NT2/D1 (cell line): Measurements from ENCODE around the gene PIM1.
"Not testable (repeated sequence)": the region's sequence is repeated elsewhere in the genome, so short reads cannot be mapped to it uniquely, and the experiment has no call there.

Source experiments
- DNase-seq: peaks from one replicate; pipeline ENCODE4 v3.0.0-alpha.2; 2011; ENCODE audit warnings: low read depth, low spot score
- H3K27me3 ChIP-seq: 2 replicates; pipeline ENCODE4 v1.6.0; 2011; ENCODE audit warnings: mild to moderate bottlenecking; ENCODE audit not compliant: insufficient read length, insufficient read depth
- H3K36me3 ChIP-seq: 2 replicates; pipeline ENCODE4 v1.6.1; 2011; ENCODE audit warnings: mild to moderate bottlenecking, low read length, mixed read lengths; ENCODE audit not compliant: insufficient read depth, insufficient read length
- H3K4me1 ChIP-seq: 2 replicates; pipeline ENCODE4 v1.5.1; 2011; ENCODE audit not compliant: insufficient read depth, insufficient read length
- H3K4me3 ChIP-seq: 2 replicates; pipeline ENCODE4 v1.5.1; 2011; ENCODE audit warnings: low read depth; ENCODE audit not compliant: insufficient read length
- H3K9ac ChIP-seq: 2 replicates; pipeline ENCODE4 v1.6.0; 2011; ENCODE audit warnings: low read depth; ENCODE audit not compliant: insufficient read length
- H3K9me3 ChIP-seq: 2 replicates; pipeline ENCODE4 v1.5.1; 2011; ENCODE audit warnings: mild to moderate bottlenecking, low read length; ENCODE audit not compliant: insufficient read depth
- SUZ12 ChIP-seq: IDR thresholded peaks from 2 replicates; pipeline ENCODE4 v1.6.1; 2011; ENCODE audit not compliant: insufficient read length, insufficient read depth; ENCODE audit errors: extremely low read depth
- YY1 ChIP-seq: IDR thresholded peaks from 2 replicates; pipeline ENCODE4 v1.6.1; 2011; ENCODE audit not compliant: insufficient read length, insufficient read depth
- ZNF274 ChIP-seq: IDR thresholded peaks from 2 replicates; pipeline ENCODE4 v1.6.1; 2011; ENCODE audit warnings: mild to moderate bottlenecking, low read depth, low read length

Gene PIM1

DNA sequence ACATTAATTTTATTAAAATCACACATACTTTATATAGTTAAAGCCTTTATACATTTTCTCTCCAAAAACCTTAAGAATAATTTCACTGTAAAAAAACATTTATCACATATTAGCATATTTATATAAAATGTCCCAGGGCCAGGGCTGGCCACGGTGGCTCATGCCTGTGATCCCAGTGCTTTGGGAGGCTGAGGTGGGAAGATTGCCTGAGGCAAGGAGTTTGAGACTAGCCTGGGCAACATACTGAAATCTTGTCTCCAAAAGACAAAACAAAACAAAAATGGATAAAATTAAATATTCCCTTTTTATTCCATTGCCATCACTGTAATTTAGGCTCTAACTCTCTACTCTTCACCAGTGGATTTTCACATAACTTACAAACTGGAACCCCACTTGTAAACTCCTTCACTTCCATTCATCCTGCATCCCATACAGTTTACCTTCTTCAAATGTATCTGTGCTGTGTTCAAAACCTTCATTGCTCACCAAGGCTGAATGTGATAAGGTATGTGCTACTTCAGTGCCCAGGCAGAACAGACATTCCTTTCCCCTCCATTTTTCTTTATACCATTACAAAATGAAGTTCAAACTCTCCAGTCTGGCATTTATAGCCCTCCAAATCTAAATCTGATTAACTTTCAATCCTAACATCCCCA is 42.9 kb upstream of the PIM1 start:
- H3K4me1 ChIP-seq = peaks cover 4% of the 10 kb centered on the region
- peaks cover 13% of the 10 kb centered on the region for H3K36me3 ChIP-seq
- H3K4me3 ChIP-seq = no peak overlapping the region
- DNase-seq = no peak
- H3K9ac ChIP-seq = peak overlapping the region; percentile 32
- TF ChIP-seq YY1 (no peak), SUZ12 (no peak)
- no peaks in the 10 kb centered on the region for H3K27me3 ChIP-seq
- H3K9me3 ChIP-seq = no peaks in the 10 kb centered on the region

DNA sequence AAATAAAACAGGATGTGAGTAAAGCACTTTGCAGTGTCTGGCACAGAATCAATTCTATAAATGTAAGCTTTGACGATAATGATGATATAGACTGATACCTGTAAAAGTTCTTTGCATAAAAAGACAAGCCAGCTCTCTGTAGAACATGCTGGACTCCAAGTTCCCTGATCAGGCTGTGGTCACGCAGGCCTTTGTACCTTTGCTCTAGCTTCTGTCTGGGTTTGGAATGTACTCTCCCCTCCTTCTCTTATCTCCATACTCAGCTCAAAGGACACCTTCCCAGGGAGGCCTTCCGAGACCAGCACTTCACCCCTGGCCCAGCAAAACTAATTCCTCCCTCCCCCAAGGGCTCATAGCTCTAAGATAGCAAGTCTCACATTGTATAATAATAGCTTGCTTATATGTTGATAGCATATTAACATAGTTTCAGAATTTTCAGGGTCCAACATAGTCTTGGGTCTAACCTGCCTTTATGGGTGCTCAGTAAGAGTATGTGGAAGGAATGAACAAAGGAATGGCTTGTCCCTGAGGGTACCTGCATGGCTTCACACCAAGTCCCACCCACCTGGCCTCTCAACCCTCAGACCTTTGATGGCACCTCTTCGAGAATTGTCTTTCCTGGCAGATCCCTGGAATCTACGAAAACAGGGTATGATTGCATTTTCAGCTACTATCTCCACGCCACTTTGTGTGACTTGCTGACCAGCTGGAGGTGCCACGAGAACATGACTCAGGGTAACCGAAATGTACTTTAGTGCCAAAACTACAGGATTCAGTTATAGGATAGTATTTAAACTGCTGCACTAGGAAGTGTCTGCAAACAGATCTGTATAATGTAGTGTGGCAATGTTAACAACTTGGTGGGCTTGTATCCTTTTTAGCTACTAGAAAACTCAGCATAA is 41.7 kb upstream of the PIM1 start:
- Histone ChIP-seq H3K4me1 (peaks cover 2% of the 10 kb centered on the region), H3K9ac (no peak overlapping the region), H3K9me3 (no peaks in the 10 kb centered on the region), H3K27me3 (no peaks in the 10 kb centered on the region), H3K4me3 (no peak overlapping the region), H3K36me3 (peaks cover 10% of the 10 kb centered on the region)
- no peak for DNase-seq
- TF ChIP-seq YY1 (no peak), SUZ12 (no peak), ZNF274 (no peak)

DNA sequence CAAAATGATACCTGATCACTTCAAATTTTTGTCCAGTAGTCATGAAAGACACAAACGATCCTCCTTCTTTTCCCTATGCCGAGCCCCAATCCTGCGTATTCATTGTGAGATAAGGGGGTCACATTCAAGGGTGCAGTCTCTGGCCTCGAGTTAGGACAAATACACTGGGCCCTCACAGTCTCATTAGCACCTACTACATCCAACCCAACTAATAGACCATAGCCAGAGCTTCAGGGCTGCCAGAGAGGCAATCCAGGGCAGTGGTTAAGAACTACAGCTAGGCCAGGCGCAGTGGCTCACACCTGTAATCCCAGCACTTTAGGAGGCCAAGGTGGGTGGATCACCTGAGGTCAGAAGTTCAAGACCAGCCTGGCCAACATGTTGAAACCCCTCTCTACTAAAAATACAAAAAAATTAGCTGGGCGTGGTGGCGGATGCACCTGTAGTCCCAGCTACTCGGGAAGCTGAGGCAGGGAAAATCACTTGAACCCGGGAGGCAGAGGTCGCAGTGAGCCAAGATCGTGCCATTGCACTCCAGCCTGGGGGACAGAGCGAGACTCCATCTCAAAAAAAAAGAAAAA is 41.0 kb upstream of the PIM1 start:
- H3K9ac ChIP-seq, H3K9me3 ChIP-seq, H3K4me1 ChIP-seq, H3K27me3 ChIP-seq, H3K4me3 ChIP-seq, DNase-seq: not testable (repeated sequence)
- peaks cover 10% of the 10 kb centered on the region for H3K36me3 ChIP-seq

DNA sequence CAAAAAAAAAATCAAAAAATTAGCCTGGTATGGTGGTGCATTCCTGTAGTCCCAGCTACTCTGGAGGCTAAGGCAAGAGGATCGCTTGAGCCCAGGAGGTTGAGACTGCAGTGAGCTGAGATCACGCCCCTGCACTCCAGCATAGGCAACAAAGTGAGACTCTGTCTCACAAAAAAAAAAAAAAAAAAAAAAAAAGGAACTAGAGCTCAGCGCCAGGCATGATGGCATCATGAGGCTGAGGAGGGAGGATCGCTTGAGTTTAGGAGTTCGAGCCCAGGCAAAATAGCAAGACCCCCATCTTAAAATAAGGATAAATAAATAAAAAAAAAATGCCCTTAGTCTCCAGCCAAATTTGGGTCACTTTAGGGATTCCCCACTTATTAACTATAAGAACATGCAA is 40.4 kb upstream of the PIM1 start:
- TF ChIP-seq ZNF274 = no peak
- no peak for TF ChIP-seq SUZ12
- TF ChIP-seq YY1 = no peak
- no peak for DNase-seq
- Histone ChIP-seq H3K36me3 (peaks cover 16% of the 10 kb centered on the region), H3K27me3 (no peaks in the 10 kb centered on the region), H3K4me1 (peaks cover 5% of the 10 kb centered on the region), H3K4me3 (no peak overlapping the region), H3K9ac (no peak overlapping the region), H3K9me3 (no peaks in the 10 kb centered on the region)

DNA sequence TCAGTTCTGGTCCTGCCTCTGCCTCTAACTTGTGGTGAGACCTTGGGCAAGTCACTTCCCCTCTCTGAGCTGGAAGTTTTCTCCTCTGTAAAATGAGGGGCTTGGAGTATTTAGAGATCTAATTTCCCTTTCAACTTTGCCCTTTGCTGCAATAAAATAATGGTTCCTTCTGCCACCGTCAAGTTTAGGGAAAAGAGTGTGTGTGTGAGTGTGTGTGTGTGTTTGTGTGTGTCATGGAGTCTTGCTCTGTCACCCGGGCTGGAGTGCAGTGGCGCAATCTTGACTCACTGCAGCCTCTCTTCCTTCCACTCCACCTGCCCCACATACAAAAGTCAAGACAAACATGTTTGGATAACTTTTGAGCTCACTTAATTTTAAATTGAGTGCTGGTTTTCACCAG is 39.2 kb upstream of the PIM1 start:
- TF ChIP-seq SUZ12 (no peak), ZNF274 (no peak), YY1 (no peak)
- Histone ChIP-seq H3K27me3 (no peaks in the 10 kb centered on the region), H3K4me3 (no peak overlapping the region), H3K36me3 (peaks cover 20% of the 10 kb centered on the region), H3K4me1 (peaks cover 8% of the 10 kb centered on the region), H3K9ac (no peak overlapping the region), H3K9me3 (no peaks in the 10 kb centered on the region)
- no peak for DNase-seq

DNA sequence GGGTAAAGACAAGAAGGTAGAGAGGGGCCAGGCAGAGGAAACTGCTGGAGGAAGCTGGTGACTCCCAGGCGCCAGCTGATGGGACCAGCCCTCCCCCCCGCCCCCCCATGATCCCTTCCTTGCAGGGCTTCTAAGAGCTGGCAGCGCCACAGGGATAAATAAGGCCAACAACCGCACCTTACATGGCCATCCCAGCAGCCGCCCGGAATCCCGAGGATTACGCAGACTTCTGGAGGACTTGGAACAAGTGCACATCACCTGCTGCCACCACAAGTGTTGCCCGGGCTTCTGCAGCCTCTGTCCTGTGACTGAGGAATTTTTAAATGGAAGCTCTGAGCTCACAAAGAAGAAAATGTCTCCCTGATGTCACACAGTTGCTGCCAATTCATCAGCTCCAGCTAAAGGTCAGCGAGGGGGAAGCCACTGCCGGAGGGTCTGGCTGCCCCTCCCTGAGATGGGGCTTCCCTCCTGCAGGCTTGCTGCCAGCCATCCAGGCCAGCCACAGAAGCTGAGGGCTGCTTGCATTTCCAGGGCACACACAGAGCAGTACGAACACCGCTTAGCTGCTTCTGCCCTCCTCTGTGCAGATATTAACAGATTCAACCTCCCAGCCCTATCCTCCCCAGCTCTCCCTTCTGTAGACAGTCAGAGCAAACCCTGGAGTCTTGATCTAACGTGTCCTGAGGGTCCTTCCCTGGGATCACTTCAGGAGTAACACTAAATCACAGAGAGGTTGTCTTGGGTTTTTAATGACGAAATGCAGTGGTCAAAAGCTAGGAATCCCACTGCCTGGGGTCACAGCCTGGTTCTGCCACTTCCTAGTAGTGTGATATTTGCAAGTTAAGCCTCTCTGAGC is 38.6 kb upstream of the PIM1 start:
- no peaks in the 10 kb centered on the region for H3K9me3 ChIP-seq
- H3K4me1 ChIP-seq = peaks cover 8% of the 10 kb centered on the region
- H3K4me3 ChIP-seq = no peak overlapping the region
- H3K36me3 ChIP-seq = peaks cover 20% of the 10 kb centered on the region
- no peaks in the 10 kb centered on the region for H3K27me3 ChIP-seq
- DNase-seq = no peak
- TF ChIP-seq ZNF274 (no peak), YY1 (no peak), SUZ12 (no peak)
- H3K9ac ChIP-seq = peak overlapping the region; percentile 65

DNA sequence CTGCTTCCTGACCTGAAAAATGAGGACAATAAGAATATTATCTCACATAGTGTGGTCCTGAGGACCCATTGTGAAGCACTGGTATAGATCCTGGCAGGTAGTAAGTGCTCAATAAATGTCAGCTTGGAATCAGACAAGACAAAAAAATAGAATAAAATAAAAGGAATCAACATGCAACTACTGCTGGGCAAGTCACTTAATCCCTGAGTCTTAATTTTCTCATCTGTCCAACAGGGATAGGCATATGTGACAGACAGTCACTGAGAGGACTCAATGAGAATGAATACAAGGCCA is 38.0 kb upstream of the PIM1 start:
- Histone ChIP-seq H3K27me3 (no peaks in the 10 kb centered on the region), H3K36me3 (peaks cover 20% of the 10 kb centered on the region), H3K4me1 (peaks cover 8% of the 10 kb centered on the region), H3K9ac (peak overlapping the region; percentile 17), H3K4me3 (no peak overlapping the region), H3K9me3 (no peaks in the 10 kb centered on the region)
- no peak for DNase-seq
- no peak for TF ChIP-seq SUZ12
- TF ChIP-seq YY1 = no peak
- no peak for TF ChIP-seq ZNF274
